ENCODE measurements around the gene ARFIP1. TPM values are rescaled to one million over a fixed set of nuclear protein-coding genes. Genes with fewer than 3 reads are reported as not detected.

The ARFIP1 gene
- total and polyA plus RNA-seq, 2 of the 8 experiments (the other 6 are each of a cell fraction or from before 2014, with no cell fraction given), result 13.5 to 38.0 TPM

DNA sequence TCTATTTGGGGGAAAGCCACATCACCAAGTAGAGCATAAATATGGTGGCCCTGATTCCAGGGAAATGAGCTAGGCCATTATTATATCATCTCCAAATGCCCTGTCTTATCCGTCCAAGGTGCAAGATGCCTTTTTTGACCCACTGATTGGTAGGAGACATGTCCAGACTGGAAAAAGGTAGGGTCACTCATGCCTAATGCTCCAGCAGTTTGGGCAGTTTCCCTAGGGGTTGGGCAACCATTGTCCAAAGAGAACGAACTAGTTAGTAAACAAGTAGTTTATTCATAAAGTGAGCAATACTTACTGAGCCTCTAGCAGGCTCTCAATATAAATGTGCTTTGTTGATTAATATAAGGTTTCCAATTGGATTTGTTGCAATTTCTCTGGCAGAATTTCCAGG is 162.6 kb downstream of the ARFIP1 start:
- Histone ChIP-seq H4K5ac (ENCODE audit: insufficient read length, low read depth, low read length) (no peak overlapping the region), H3K27ac (ENCODE audit: low read depth, low read length) (no peak overlapping the region), H3K4me2 (ENCODE audit: insufficient read depth in 1 of 2, low read depth in 2 of 2, low read length in 2 of 2) (no peak overlapping the region), H3K4me3 (ENCODE audit: extremely low read depth in 1 of 4, insufficient read depth in 2 of 4, low read depth in 3 of 4, low read length in 4 of 4) (no peak overlapping the region), H4K20me1 (replicated peaks in 1 of 2; ENCODE audit: control insufficient read depth in 1 of 2, insufficient read depth in 2 of 2, low read length in 2 of 2) (peaks cover 16 to 22% of the 10 kb centered on the region in 2 experiments), H3K27me3 (replicated peaks in 1 of 4; ENCODE audit: control insufficient read depth in 3 of 4, extremely low read depth in 1 of 4, insufficient read depth in 3 of 4, low read length in 3 of 4) (peaks cover 0 to 13% (median 5%) of the 10 kb centered on the region in 4 experiments; a peak in 3 of 7 replicates), H3K79me2 (ENCODE audit: control insufficient read depth in 1 of 2, insufficient read depth in 2 of 2, low read length in 2 of 2) (peaks cover 20 to 91% of the 10 kb centered on the region in 2 experiments), H3K23me2 (ENCODE audit: low read depth, low read length) (no peaks in the 10 kb centered on the region; the same call in 1 of the 2 replicates), H3K9me3 (ENCODE audit: insufficient read depth in 2 of 2, low read depth in 1 of 2, low read length in 1 of 2) (no peaks in the 10 kb centered on the region), H4K8ac (ENCODE audit: extremely low read depth, insufficient read depth, low read length) (no peak overlapping the region), H2BK120ac (replicated peaks; ENCODE audit: low read depth, low read length) (no peak overlapping the region), H3K9ac (replicated peaks in 1 of 4; ENCODE audit: extremely low read depth in 1 of 4, low read depth in 3 of 4, low read length in 3 of 4) (no peak overlapping the region), H3K14ac (ENCODE audit: insufficient read length) (no peak overlapping the region), H2BK20ac (ENCODE audit: low read length) (no peak overlapping the region), H3K79me1 (ENCODE audit: low read depth, low read length) (peaks cover 9% of the 10 kb centered on the region; the same call in 1 of the 2 replicates), H3K23ac (ENCODE audit: insufficient read length) (no peak overlapping the region), H2BK15ac (ENCODE audit: low read length) (no peak overlapping the region), H3K36me3 (ENCODE audit: control insufficient read depth in 2 of 4, insufficient read depth in 4 of 4, low read length in 3 of 4) (peaks cover 0 to 18% (median 13%) of the 10 kb centered on the region in 4 experiments; a peak in 5 of 8 replicates), H3K56ac (replicated peaks; ENCODE audit: insufficient read length, low read depth, low read length) (no peak overlapping the region), H3K4me1 (replicated peaks in 1 of 4; ENCODE audit: control insufficient read depth in 3 of 4, insufficient read depth in 4 of 4, low read length in 3 of 4) (peaks cover 0 to 8% (median 3%) of the 10 kb centered on the region in 4 experiments; a peak in 3 of 7 replicates), H2BK5ac (ENCODE audit: low read depth, low read length) (no peak overlapping the region), H3K18ac (ENCODE audit: extremely low read depth, low read length) (no peak overlapping the region), H2BK12ac (ENCODE audit: low read depth, low read length) (no peak overlapping the region), H3K4ac (replicated peaks; ENCODE audit: insufficient read length, low read depth, low read length) (no peak overlapping the region), H2AFZ (ENCODE audit: low read length) (no peak overlapping the region), H4K91ac (replicated peaks; ENCODE audit: insufficient read length, low read length) (no peak overlapping the region), H2AK5ac (ENCODE audit: low read depth, low read length) (no peak overlapping the region)
- DNase-seq (ENCODE audit: low read depth in 1 of 2, low spot score in 2 of 2) (no peak), FAIRE-seq (no peak)
- ChIA-PET POLR2A (ENCODE audit: partially characterized antibody) (no interaction called here), CTCF (ENCODE audit: partially characterized antibody) (interaction anchor here (1.4 kb wide), 1 partner anchor 141 kb away, joined by 3 read pairs; no protein-coding TSS in a partner anchor)
- WGBS, 2 experiments (ENCODE audit: extremely low coverage in 1 of 2, insufficient coverage in 1 of 2, insufficient read length in 1 of 2, insufficient replicate concordance in 2 of 2, low coverage in 1 of 2, low lambda C conversion rate in 2 of 2, missing lambda C conversion rate in 1 of 2), result 98% methylated on average over 2 of the region's 2 CpGs; no CpG with 5 or more reads in 1 of the 2 experiments
- no peak for TF ChIP-seq POU5F1 (IDR thresholded peaks at IDR 0.05; ENCODE audit: low read depth, low read length)
- TF ChIP-seq KDM5A (IDR thresholded peaks at IDR 0.05; ENCODE audit: low read length), result no peak
